ENCODE data around the gene SLC35B2.
A peak's percentile ranks its signal among the peaks of the same experiment; 100 is the strongest.

The SLC35B2 gene

GRCh38 chr6:44276667-44277640, 19.6 kb upstream of the SLC35B2 start:
- no peak overlapping the region for H3K4me3 ChIP-seq
- H3K4me1 ChIP-seq, result no peaks in the 10 kb centered on the region
- DNase-seq (ENCODE audit: low spot score in 2 of 2), result no peak
- H3K9me3 ChIP-seq, result no peaks in the 10 kb centered on the region
- peaks cover 6% of the 10 kb centered on the region; the same call in 1 of the 2 replicates for H3K27me3 ChIP-seq (ENCODE audit: low read depth)
- H3K36me3 ChIP-seq (replicated peaks), result no peaks in the 10 kb centered on the region
- in situ Hi-C loops (cut with MboI; ENCODE audit: low sequenced_read_pairs), result no loop called here

- DNase-seq (ENCODE audit: low spot score in 2 of 2), result no peak
- H3K4me3 ChIP-seq, result no peak overlapping the region
- H3K9me3 ChIP-seq, result no peaks in the 10 kb centered on the region
- H3K36me3 ChIP-seq (replicated peaks), result no peaks in the 10 kb centered on the region
- H3K27me3 ChIP-seq (ENCODE audit: low read depth), result peaks cover 6% of the 10 kb centered on the region; the same call in 1 of the 2 replicates
- in situ Hi-C loops (cut with MboI; ENCODE audit: low sequenced_read_pairs), result no loop called here
- no peaks in the 10 kb centered on the region for H3K4me1 ChIP-seq
These were observed 18.7 kb upstream of the SLC35B2 start for GRCh38 chr6:44275749-44276648.

GRCh38 chr6:44275271-44275748, 18.0 kb upstream of the SLC35B2 start:
- no peaks in the 10 kb centered on the region for H3K4me1 ChIP-seq
- H3K27me3 ChIP-seq (ENCODE audit: low read depth), result peaks cover 6% of the 10 kb centered on the region; the same call in 1 of the 2 replicates
- in situ Hi-C loops (cut with MboI; ENCODE audit: low sequenced_read_pairs), result no loop called here
- DNase-seq (ENCODE audit: low spot score in 2 of 2), result no peak
- no peak overlapping the region for H3K4me3 ChIP-seq
- no peaks in the 10 kb centered on the region for H3K36me3 ChIP-seq (replicated peaks)
- H3K9me3 ChIP-seq, result no peaks in the 10 kb centered on the region

- Histone ChIP-seq H3K4me3 (no peak overlapping the region), H3K36me3 (replicated peaks) (no peaks in the 10 kb centered on the region), H3K9me3 (no peaks in the 10 kb centered on the region), H3K4me1 (no peaks in the 10 kb centered on the region), H3K27me3 (ENCODE audit: low read depth) (peaks cover 13% of the 10 kb centered on the region)
- in situ Hi-C loops (cut with MboI; ENCODE audit: low sequenced_read_pairs), result no loop called here
- DNase-seq (ENCODE audit: low spot score in 2 of 2), result no peak
These were observed 16.3 kb upstream of the SLC35B2 start for GRCh38 chr6:44273617-44274016.

GRCh38 chr6:44272999-44273566, 15.8 kb upstream of the SLC35B2 start:
- H3K36me3 ChIP-seq (replicated peaks), result no peaks in the 10 kb centered on the region
- no peaks in the 10 kb centered on the region for H3K9me3 ChIP-seq
- H3K27me3 ChIP-seq (ENCODE audit: low read depth), result peaks cover 13% of the 10 kb centered on the region
- DNase-seq (ENCODE audit: low spot score in 2 of 2), result no peak
- no peaks in the 10 kb centered on the region for H3K4me1 ChIP-seq
- in situ Hi-C loops (cut with MboI; ENCODE audit: low sequenced_read_pairs), result no loop called here
- H3K4me3 ChIP-seq, result no peak overlapping the region

GRCh38 chr6:44272529-44272928, 15.2 kb upstream of the SLC35B2 start:
- H3K27me3 ChIP-seq (ENCODE audit: low read depth), result peaks cover 11% of the 10 kb centered on the region
- no peaks in the 10 kb centered on the region for H3K4me1 ChIP-seq
- H3K4me3 ChIP-seq, result no peak overlapping the region
- H3K36me3 ChIP-seq (replicated peaks), result no peaks in the 10 kb centered on the region
- no peak for DNase-seq (ENCODE audit: low spot score in 2 of 2)
- no peaks in the 10 kb centered on the region for H3K9me3 ChIP-seq
- in situ Hi-C loops (cut with MboI; ENCODE audit: low sequenced_read_pairs), result no loop called here

GRCh38 chr6:44271914-44272313, 14.6 kb upstream of the SLC35B2 start:
- Histone ChIP-seq H3K27me3 (ENCODE audit: low read depth) (peaks cover 7% of the 10 kb centered on the region), H3K4me1 (no peaks in the 10 kb centered on the region), H3K36me3 (replicated peaks) (no peaks in the 10 kb centered on the region), H3K4me3 (no peak overlapping the region), H3K9me3 (no peaks in the 10 kb centered on the region)
- DNase-seq (ENCODE audit: low spot score in 2 of 2), result no peak
- in situ Hi-C loops (cut with MboI; ENCODE audit: low sequenced_read_pairs), result no loop called here

GRCh38 chr6:44271406-44271723, 14.0 kb upstream of the SLC35B2 start:
- Histone ChIP-seq H3K4me3 (no peak overlapping the region), H3K36me3 (replicated peaks) (no peaks in the 10 kb centered on the region), H3K27me3 (ENCODE audit: low read depth) (peaks cover 7% of the 10 kb centered on the region), H3K9me3 (no peaks in the 10 kb centered on the region), H3K4me1 (no peaks in the 10 kb centered on the region)
- DNase-seq (ENCODE audit: low spot score in 2 of 2), result no peak
- in situ Hi-C loops (cut with MboI; ENCODE audit: low sequenced_read_pairs), result no loop called here

- DNase-seq (ENCODE audit: low spot score in 2 of 2), result peak in 1 of 2 experiments; percentile 68
- Histone ChIP-seq H3K36me3 (replicated peaks) (no peaks in the 10 kb centered on the region), H3K4me1 (peaks cover under 1% of the 10 kb centered on the region; the same call in 1 of the 2 replicates), H3K9me3 (no peaks in the 10 kb centered on the region), H3K27me3 (ENCODE audit: low read depth) (peaks cover 7% of the 10 kb centered on the region), H3K4me3 (peak overlapping the region; percentile 13; the same call in 1 of the 2 replicates)
- in situ Hi-C loops (cut with MboI; ENCODE audit: low sequenced_read_pairs), result no loop called here
These were observed 13.4 kb upstream of the SLC35B2 start for GRCh38 chr6:44270526-44271405.

GRCh38 chr6:44269921-44270525, 12.7 kb upstream of the SLC35B2 start, which contains the start of gene TMEM151B:
TMEM151B (plus strand) TSS chr6:44270450; CDS start chr6:44270743, 293 bp downstream.
- in situ Hi-C loops (cut with MboI; ENCODE audit: low sequenced_read_pairs), result loop anchor here (5.0 kb wide), 1 partner anchor 67 kb away; no protein-coding TSS in a partner anchor
- DNase-seq (ENCODE audit: low spot score in 2 of 2), result peak in 1 of 2 experiments; percentile 20
- Histone ChIP-seq H3K4me1 (peaks cover 3% of the 10 kb centered on the region), H3K9me3 (no peaks in the 10 kb centered on the region), H3K27me3 (ENCODE audit: low read depth) (peaks cover 7% of the 10 kb centered on the region), H3K36me3 (replicated peaks) (no peaks in the 10 kb centered on the region), H3K4me3 (peak within 1 kb of the TSS; percentile 13; the same call in 1 of the 2 replicates)

- peaks cover 7% of the 10 kb centered on the region for H3K27me3 ChIP-seq (ENCODE audit: low read depth)
- no peaks in the 10 kb centered on the region for H3K9me3 ChIP-seq
- in situ Hi-C loops (cut with MboI; ENCODE audit: low sequenced_read_pairs), result loop anchor here (5.0 kb wide), 1 partner anchor 68 kb away; no protein-coding TSS in a partner anchor
- no peak overlapping the region for H3K4me3 ChIP-seq
- peaks cover 3% of the 10 kb centered on the region for H3K4me1 ChIP-seq
- no peaks in the 10 kb centered on the region for H3K36me3 ChIP-seq (replicated peaks)
- no peak for DNase-seq (ENCODE audit: low spot score in 2 of 2)
These were observed 12.0 kb upstream of the SLC35B2 start for GRCh38 chr6:44269178-44269920.

Measured in HAP-1 (cell line).